ENCODE data around the gene MLF1. TPM values are rescaled to one million over a fixed set of nuclear protein-coding genes. Genes with fewer than 3 reads are reported as not detected.

The MLF1 gene
- total and polyA plus RNA-seq, 2 donors (not counting 1 experiment from before 2014, with no cell fraction given), result 0.25 TPM; not detected in 1

DNA sequence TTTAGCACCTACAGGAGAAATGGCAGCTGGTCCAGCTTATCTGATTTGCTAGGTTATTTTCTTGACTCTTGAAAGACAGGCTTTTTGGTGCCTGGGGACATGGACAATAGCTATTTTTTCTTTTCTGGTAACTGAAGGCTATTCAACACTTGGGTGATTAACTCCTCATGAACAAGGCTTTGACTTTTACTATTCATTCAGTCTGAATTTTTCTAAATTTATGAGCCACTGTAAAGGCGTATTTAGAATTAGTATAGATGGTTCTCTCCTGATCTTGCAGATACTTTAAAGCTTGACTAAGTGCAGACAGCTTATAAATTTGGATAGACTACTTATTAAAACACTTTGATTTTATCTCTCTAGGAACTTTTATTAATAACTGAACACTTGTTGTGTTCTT, 54.9 kb downstream of the MLF1 start:
- Histone ChIP-seq H4K20me1 (ENCODE audit: control insufficient read depth, insufficient read depth, low read length, poor library complexity, severe bottlenecking) (no peaks in the 10 kb centered on the region), H3K36me3 (replicated peaks in 1 of 2; ENCODE audit: control extremely low read depth in 1 of 2, control insufficient read depth in 1 of 2, extremely low read depth in 1 of 2, insufficient read depth in 2 of 2, low read length in 1 of 2) (no peaks in the 10 kb centered on the region), H3K4me3 (ENCODE audit: control extremely low read depth in 1 of 5, extremely low read depth in 1 of 5, insufficient read depth in 1 of 5, low read depth in 2 of 5, low read length in 4 of 5) (no peak overlapping the region), H3K4me1 (ENCODE audit: control insufficient read depth in 2 of 2, insufficient read depth in 2 of 2, low read length in 2 of 2) (no peaks in the 10 kb centered on the region), H3K79me2 (ENCODE audit: control insufficient read depth, insufficient read depth, low read length) (no peaks in the 10 kb centered on the region), H3K27ac (ENCODE audit: low read length in 2 of 2) (no peak overlapping the region), H3K9ac (ENCODE audit: low read length) (no peak overlapping the region), H3K9me3 (ENCODE audit: control extremely low read depth in 1 of 3, control insufficient read depth in 2 of 3, insufficient read depth in 1 of 3, low read length in 2 of 3) (peaks cover 0 to 8% (median 6%) of the 10 kb centered on the region in 3 donors), H3K27me3 (replicated peaks in 1 of 4; ENCODE audit: control extremely low read depth in 1 of 4, control insufficient read depth in 3 of 4, insufficient read depth in 4 of 4, low read length in 3 of 4) (peaks cover 0 to 11% (median under 1%) of the 10 kb centered on the region in 4 experiments), H2AFZ (ENCODE audit: insufficient read depth, low read depth, low read length, poor library complexity, severe bottlenecking) (no peak overlapping the region), H3K4me2 (replicated peaks; ENCODE audit: low read depth, low read length, poor library complexity, severe bottlenecking) (no peak overlapping the region)
- CTCF ChIA-PET, result no interaction called here
- no peak for ATAC-seq (ENCODE audit: low read depth)
- peaks cover 36% of the 10 kb centered on the region for H3K27me3 Mint-ChIP-seq
- POLR2A ChIA-PET, result no interaction called here
- WGBS (ENCODE audit: insufficient coverage), result no CpG with 5 or more reads among the region's 1 CpG
- H3K4me1 Mint-ChIP-seq, result no peaks in the 10 kb centered on the region
- DNase-seq, result no peak
- TF ChIP-seq, protein P1, sequence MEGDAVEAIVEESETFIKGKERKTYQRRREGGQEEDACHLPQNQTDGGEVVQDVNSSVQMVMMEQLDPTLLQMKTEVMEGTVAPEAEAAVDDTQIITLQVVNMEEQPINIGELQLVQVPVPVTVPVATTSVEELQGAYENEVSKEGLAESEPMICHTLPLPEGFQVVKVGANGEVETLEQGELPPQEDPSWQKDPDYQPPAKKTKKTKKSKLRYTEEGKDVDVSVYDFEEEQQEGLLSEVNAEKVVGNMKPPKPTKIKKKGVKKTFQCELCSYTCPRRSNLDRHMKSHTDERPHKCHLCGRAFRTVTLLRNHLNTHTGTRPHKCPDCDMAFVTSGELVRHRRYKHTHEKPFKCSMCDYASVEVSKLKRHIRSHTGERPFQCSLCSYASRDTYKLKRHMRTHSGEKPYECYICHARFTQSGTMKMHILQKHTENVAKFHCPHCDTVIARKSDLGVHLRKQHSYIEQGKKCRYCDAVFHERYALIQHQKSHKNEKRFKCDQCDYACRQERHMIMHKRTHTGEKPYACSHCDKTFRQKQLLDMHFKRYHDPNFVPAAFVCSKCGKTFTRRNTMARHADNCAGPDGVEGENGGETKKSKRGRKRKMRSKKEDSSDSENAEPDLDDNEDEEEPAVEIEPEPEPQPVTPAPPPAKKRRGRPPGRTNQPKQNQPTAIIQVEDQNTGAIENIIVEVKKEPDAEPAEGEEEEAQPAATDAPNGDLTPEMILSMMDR (IDR thresholded peaks at IDR 0.05), result no peak
- no peak for TF ChIP-seq EZH2 (IDR thresholded peaks at IDR 0.05; ENCODE audit: borderline replicate concordance, insufficient read depth, low read depth, low read length, poor library complexity, severe bottlenecking)
- H3K4me3 Mint-ChIP-seq, result no peak overlapping the region
- intact Hi-C loops (cut with micrococcal nuclease), result no loop called here
- H3K9me3 Mint-ChIP-seq (ENCODE audit: insufficient read depth), result no peaks in the 10 kb centered on the region
- no peak overlapping the region for H3K27ac Mint-ChIP-seq

DNA sequence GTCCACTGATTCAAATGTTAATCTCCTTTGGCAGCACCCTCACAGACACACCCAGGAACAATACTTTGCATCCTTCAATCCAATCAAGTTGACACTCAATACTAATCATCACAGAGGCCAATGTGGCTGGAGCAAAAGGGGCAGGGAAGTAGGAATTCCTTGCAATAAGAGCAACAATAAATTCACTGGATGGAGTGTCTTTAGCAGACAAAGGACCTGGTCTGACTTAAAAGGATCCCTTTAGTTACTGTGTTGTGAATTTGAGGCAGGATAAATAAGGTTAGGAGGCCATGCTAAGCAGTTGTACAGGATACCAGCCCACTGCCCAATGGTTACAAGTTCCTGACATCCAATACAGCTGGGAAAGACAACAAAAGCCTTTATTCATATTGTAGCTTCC, 61.0 kb downstream of the MLF1 start:
- CTCF ChIA-PET, result no interaction called here
- no peaks in the 10 kb centered on the region for H3K4me1 Mint-ChIP-seq
- intact Hi-C loops (cut with micrococcal nuclease), result no loop called here
- no peaks in the 10 kb centered on the region for H3K9me3 ChIP-seq (ENCODE audit: control extremely low read depth in 1 of 3, control insufficient read depth in 2 of 3, insufficient read depth in 1 of 3, low read length in 2 of 3)
- H3K27ac ChIP-seq (ENCODE audit: low read length in 2 of 2), result no peak overlapping the region
- POLR2A ChIA-PET, result no interaction called here
- no peak overlapping the region for H3K4me3 Mint-ChIP-seq
- DNase-seq (no peak), ATAC-seq (ENCODE audit: low read depth) (no peak)
- H3K27me3 Mint-ChIP-seq, result peaks cover 20% of the 10 kb centered on the region
- H3K79me2 ChIP-seq (ENCODE audit: control insufficient read depth, insufficient read depth, low read length), result no peaks in the 10 kb centered on the region
- H3K4me2 ChIP-seq (replicated peaks; ENCODE audit: low read depth, low read length, poor library complexity, severe bottlenecking), result no peak overlapping the region
- no peaks in the 10 kb centered on the region for H4K20me1 ChIP-seq (ENCODE audit: control insufficient read depth, insufficient read depth, low read length, poor library complexity, severe bottlenecking)
- H3K9ac ChIP-seq (ENCODE audit: low read length), result no peak overlapping the region
- H3K27me3 ChIP-seq (replicated peaks in 1 of 4; ENCODE audit: control extremely low read depth in 1 of 4, control insufficient read depth in 3 of 4, insufficient read depth in 4 of 4, low read length in 3 of 4), result peaks cover 0 to 10% (median under 1%) of the 10 kb centered on the region in 4 experiments
- TF ChIP-seq EZH2 (IDR thresholded peaks at IDR 0.05; ENCODE audit: borderline replicate concordance, insufficient read depth, low read depth, low read length, poor library complexity, severe bottlenecking), result no peak
- TF ChIP-seq, protein P1 (IDR thresholded peaks at IDR 0.05), result no peak
- no peak overlapping the region for H3K4me3 ChIP-seq (ENCODE audit: control extremely low read depth in 1 of 5, extremely low read depth in 1 of 5, insufficient read depth in 1 of 5, low read depth in 2 of 5, low read length in 4 of 5)
- no peaks in the 10 kb centered on the region for H3K36me3 ChIP-seq (replicated peaks in 1 of 2; ENCODE audit: control extremely low read depth in 1 of 2, control insufficient read depth in 1 of 2, extremely low read depth in 1 of 2, insufficient read depth in 2 of 2, low read length in 1 of 2)
- H3K4me1 ChIP-seq (ENCODE audit: control insufficient read depth in 2 of 2, insufficient read depth in 2 of 2, low read length in 2 of 2), result no peaks in the 10 kb centered on the region
- H3K27ac Mint-ChIP-seq, result no peak overlapping the region
- H3K9me3 Mint-ChIP-seq (ENCODE audit: insufficient read depth), result no peaks in the 10 kb centered on the region
- no peak overlapping the region for H2AFZ ChIP-seq (ENCODE audit: insufficient read depth, low read depth, low read length, poor library complexity, severe bottlenecking)

Data from B cell (primary cell).